Measurements from ENCODE around the gene VIPR2.

GRCh38 chr7:159005618-159006017, 139.0 kb downstream of the VIPR2 start:
- TF ChIP-seq, protein P1, sequence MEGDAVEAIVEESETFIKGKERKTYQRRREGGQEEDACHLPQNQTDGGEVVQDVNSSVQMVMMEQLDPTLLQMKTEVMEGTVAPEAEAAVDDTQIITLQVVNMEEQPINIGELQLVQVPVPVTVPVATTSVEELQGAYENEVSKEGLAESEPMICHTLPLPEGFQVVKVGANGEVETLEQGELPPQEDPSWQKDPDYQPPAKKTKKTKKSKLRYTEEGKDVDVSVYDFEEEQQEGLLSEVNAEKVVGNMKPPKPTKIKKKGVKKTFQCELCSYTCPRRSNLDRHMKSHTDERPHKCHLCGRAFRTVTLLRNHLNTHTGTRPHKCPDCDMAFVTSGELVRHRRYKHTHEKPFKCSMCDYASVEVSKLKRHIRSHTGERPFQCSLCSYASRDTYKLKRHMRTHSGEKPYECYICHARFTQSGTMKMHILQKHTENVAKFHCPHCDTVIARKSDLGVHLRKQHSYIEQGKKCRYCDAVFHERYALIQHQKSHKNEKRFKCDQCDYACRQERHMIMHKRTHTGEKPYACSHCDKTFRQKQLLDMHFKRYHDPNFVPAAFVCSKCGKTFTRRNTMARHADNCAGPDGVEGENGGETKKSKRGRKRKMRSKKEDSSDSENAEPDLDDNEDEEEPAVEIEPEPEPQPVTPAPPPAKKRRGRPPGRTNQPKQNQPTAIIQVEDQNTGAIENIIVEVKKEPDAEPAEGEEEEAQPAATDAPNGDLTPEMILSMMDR (IDR thresholded peaks at IDR 0.05) = no peak
- TF ChIP-seq POLR2A (IDR thresholded peaks at IDR 0.05) = no peak
